Ascending aorta (tissue), 2 donors: ENCODE results near the gene PAPPA2. TPM values are rescaled to one million over a fixed set of nuclear protein-coding genes. Genes with fewer than 3 reads are reported as not detected.

ENCODE experiments used
- DNase-seq, 2 donors: peaks; one replicate each; pipeline ENCODE4 v3.0.0-alpha.2; 2019; ENCODE audit warnings: low spot score in 2 of 2
- H3K27ac ChIP-seq, 2 donors: fragments of 200-600 bp; sonication (generic); one replicate each; pipeline ENCODE4 v1.5.1; 2016 to 2017; ENCODE audit warnings: mild to moderate bottlenecking in 1 of 2
- H3K27me3 ChIP-seq: fragments of 200-600 bp; sonication (generic); one replicate; pipeline ENCODE4 v1.5.1; 2017
- H3K36me3 ChIP-seq, 2 donors: fragments of 200-600 bp; sonication (generic); one replicate each; pipeline ENCODE4 v1.5.1; 2016
- H3K4me1 ChIP-seq, 2 donors: fragments of 200-600 bp; sonication (generic); one replicate each; pipeline ENCODE4 v1.5.1; 2016 to 2017; ENCODE audit warnings: mild to moderate bottlenecking in 1 of 2
- H3K4me3 ChIP-seq, 2 donors: fragments of 200-600 bp; sonication (generic); one replicate each; pipeline ENCODE4 v1.5.1; 2016 to 2017; ENCODE audit warnings: mild to moderate bottlenecking in 1 of 2
- H3K9me3 ChIP-seq, 2 donors: fragments of 200-600 bp; sonication (generic); one replicate each; pipeline ENCODE4 v1.5.1; 2016
- intact Hi-C: fragments of 100-400 bp; cut with DNase I; formaldehyde crosslinking; loops from one replicate; pipeline ENCODE4 v1.15.1; 2023
- total RNA-seq: library from RNA; depleted of rRNA; stranded (reverse); fragments of >200 nt; gene quantifications from one replicate; pipeline ENCODE4 v1.1.0, GENCODE V29; 2016
- TF ChIP-seq, protein P1 (sequence below), 3 experiments: fragments of 200-600 bp in 2 of 3; fragments of 450-650 bp in 1 of 3; sonication (generic) in 2 of 3; IDR thresholded peaks; one replicate each; pipeline ENCODE4 v1.5.1; 2016 to 2019; ENCODE audit warnings: antibody characterized with exemption in 3 of 3, mild to moderate bottlenecking in 1 of 3, moderate library complexity in 1 of 3

The PAPPA2 gene
- total RNA-seq, 1 donor from 2014 or later = 2.9 TPM

DNA sequence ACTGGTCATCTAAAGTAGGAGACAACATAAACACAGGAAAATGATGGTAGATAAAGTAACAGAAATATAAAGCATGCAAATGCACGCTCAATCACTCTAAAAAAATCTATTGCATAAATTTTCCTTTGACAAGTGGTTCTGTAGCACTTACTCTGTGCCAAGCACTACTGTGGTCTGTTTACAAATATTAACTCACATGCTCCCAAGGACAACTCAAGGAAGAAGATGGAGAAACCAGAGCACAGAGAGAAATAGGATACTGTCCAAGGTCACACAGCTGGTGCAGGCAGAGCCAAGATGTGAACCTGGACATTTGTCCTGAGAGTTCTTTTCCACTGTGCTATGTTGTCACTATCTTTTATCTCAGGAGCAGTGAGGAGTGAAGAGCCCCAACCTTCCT lies 105.2 kb downstream of the PAPPA2 start:
- Histone ChIP-seq H3K9me3 (no peaks in the 10 kb centered on the region), H3K27me3 (no peaks in the 10 kb centered on the region), H3K4me3 (no peak overlapping the region), H3K27ac (no peak overlapping the region), H3K4me1 (peaks cover 3 to 24% of the 10 kb centered on the region in 2 donors), H3K36me3 (no peaks in the 10 kb centered on the region)
- DNase-seq = no peak
- TF ChIP-seq, protein P1, sequence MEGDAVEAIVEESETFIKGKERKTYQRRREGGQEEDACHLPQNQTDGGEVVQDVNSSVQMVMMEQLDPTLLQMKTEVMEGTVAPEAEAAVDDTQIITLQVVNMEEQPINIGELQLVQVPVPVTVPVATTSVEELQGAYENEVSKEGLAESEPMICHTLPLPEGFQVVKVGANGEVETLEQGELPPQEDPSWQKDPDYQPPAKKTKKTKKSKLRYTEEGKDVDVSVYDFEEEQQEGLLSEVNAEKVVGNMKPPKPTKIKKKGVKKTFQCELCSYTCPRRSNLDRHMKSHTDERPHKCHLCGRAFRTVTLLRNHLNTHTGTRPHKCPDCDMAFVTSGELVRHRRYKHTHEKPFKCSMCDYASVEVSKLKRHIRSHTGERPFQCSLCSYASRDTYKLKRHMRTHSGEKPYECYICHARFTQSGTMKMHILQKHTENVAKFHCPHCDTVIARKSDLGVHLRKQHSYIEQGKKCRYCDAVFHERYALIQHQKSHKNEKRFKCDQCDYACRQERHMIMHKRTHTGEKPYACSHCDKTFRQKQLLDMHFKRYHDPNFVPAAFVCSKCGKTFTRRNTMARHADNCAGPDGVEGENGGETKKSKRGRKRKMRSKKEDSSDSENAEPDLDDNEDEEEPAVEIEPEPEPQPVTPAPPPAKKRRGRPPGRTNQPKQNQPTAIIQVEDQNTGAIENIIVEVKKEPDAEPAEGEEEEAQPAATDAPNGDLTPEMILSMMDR (IDR thresholded peaks at IDR 0.05) = no peak
- intact Hi-C loops = no loop called here

DNA sequence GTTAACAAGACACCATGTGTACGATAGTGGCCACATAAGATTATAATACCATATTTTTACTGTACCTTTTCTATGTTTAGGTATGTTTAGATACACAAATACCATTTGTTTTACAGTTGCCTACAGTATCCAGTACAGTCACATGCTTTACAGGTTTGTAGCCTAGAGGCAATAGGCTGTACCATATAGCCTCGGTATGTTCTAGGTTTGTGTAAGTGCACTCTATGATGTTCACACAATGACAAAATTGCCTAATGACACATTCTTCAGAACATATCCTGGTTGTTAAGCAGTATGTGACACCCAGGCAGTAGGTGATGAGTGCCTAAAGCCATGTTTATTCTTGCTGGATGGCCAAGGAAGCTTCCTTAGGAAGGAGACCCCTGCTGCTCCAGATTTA lies 111.8 kb downstream of the PAPPA2 start:
- intact Hi-C loops = no loop called here

GRCh38 chr1:176575991-176576390 lies 113.0 kb downstream of the PAPPA2 start:
- TF ChIP-seq, protein P1 (IDR thresholded peaks at IDR 0.05) = no peak
- no peaks in the 10 kb centered on the region for H3K36me3 ChIP-seq

More for the DNA sequence above, 111.8 kb downstream of the PAPPA2 start:
- no peaks in the 10 kb centered on the region for H3K27me3 ChIP-seq
- H3K9me3 ChIP-seq = no peaks in the 10 kb centered on the region
- no peak for DNase-seq
- H3K4me3 ChIP-seq = no peak overlapping the region
- H3K27ac ChIP-seq = no peak overlapping the region
- no peaks in the 10 kb centered on the region for H3K36me3 ChIP-seq
- peaks cover 0 to 16% of the 10 kb centered on the region in 2 donors for H3K4me1 ChIP-seq
- TF ChIP-seq, protein P1 (IDR thresholded peaks at IDR 0.05) = no peak

DNA sequence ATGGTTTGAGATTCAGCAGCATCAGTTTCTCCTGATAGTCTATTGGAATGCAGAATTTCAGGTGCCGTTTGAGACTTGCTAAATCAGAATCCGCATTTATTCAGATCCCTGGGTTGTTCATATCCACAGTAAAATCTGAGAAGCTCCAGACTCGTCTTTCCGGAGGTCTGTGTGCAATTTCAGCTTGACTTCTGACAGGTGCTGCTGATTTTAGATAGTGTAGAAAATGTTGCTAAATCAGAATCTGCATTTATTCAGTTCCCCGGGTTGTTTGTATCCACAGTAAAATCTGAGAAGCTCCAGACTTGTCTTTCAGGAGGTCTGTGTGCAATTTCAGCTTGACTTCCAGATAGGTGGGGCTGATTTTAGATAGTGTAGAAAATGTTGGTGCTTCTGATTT lies 113.7 kb downstream of the PAPPA2 start:
- no peak for DNase-seq
- peaks cover 0 to 16% of the 10 kb centered on the region in 2 donors for H3K4me1 ChIP-seq
- no peaks in the 10 kb centered on the region for H3K36me3 ChIP-seq
- intact Hi-C loops = no loop called here
- no peaks in the 10 kb centered on the region for H3K27me3 ChIP-seq
- no peak overlapping the region for H3K27ac ChIP-seq
- TF ChIP-seq, protein P1 (IDR thresholded peaks at IDR 0.05) = no peak
- H3K9me3 ChIP-seq = no peaks in the 10 kb centered on the region
- no peak overlapping the region for H3K4me3 ChIP-seq

More at GRCh38 chr1:176575991-176576390, 113.0 kb downstream of the PAPPA2 start:
- H3K9me3 ChIP-seq = no peaks in the 10 kb centered on the region
- DNase-seq = no peak
- intact Hi-C loops = no loop called here
- H3K27ac ChIP-seq = peak overlapping the region; percentile 2 to 5
- no peaks in the 10 kb centered on the region for H3K27me3 ChIP-seq
- peaks cover 0 to 16% of the 10 kb centered on the region in 2 donors for H3K4me1 ChIP-seq
- H3K4me3 ChIP-seq = no peak overlapping the region

DNA sequence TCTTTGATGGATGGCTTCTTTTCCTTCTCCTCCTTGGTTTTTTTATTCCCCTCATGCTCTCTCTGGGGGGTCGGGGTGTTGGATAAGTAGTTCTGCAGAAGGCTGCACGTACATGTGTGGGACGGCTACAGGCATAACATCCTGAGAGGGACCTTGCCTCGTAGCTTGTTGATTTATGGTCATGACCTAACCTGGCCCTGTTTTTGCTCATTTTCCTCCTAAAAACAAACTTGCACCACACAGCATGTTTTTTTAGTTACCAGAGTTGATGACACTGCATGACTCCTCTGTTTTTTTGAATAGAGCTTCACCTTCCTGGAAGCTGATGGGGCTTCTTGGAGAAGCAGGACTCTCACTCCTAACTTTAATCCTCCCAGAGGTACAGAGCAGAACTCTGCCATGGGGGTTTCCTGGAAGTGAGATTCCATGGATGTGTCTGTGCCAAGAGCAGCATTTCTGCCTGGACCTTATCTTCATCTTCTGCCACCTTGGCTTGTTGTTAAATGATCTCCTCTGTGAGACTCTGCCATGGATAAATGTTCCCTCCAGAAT lies 114.7 kb downstream of the PAPPA2 start:
- no peaks in the 10 kb centered on the region for H3K36me3 ChIP-seq
- no peaks in the 10 kb centered on the region for H3K9me3 ChIP-seq
- no peaks in the 10 kb centered on the region for H3K27me3 ChIP-seq
- peaks cover 0 to 16% of the 10 kb centered on the region in 2 donors for H3K4me1 ChIP-seq
- intact Hi-C loops = no loop called here
- DNase-seq = no peak
- TF ChIP-seq, protein P1 (IDR thresholded peaks at IDR 0.05) = no peak
- H3K27ac ChIP-seq = no peak overlapping the region
- no peak overlapping the region for H3K4me3 ChIP-seq

DNA sequence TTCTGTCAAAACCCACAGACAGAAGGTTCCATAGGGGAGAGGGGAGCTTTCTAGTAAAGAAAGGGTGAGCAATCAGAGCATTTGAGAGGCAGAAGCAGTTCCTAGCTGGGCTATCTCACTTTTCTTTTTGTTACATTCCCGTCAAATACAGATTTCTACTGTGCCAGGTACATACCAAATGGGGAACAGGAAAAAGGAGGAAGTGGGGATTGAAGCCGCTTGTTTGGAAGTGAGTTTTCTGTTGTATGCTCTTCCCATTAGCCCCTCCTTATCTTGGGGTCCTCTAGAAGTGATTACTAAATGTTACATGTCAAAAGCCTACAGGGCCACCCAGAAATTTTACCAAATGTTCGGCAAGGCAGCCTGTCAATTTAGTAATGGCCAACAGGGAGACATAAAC lies 116.1 kb downstream of the PAPPA2 start:
- no peak for DNase-seq
- intact Hi-C loops = no loop called here
- no peak overlapping the region for H3K4me3 ChIP-seq
- peaks cover 0 to under 1% of the 10 kb centered on the region in 2 donors for H3K9me3 ChIP-seq
- H3K36me3 ChIP-seq = no peaks in the 10 kb centered on the region
- peaks cover 0 to 16% of the 10 kb centered on the region in 2 donors for H3K4me1 ChIP-seq
- TF ChIP-seq, protein P1 (IDR thresholded peaks at IDR 0.05) = no peak
- no peak overlapping the region for H3K27ac ChIP-seq
- no peaks in the 10 kb centered on the region for H3K27me3 ChIP-seq
